Measurements from ENCODE around the gene AP3D1. TPM values are rescaled to one million over a fixed set of nuclear protein-coding genes. Genes with fewer than 3 reads are reported as not detected.
A peak's percentile ranks its signal among the peaks of the same experiment; 100 is the strongest.

Gene AP3D1
- total and polyA plus RNA-seq, 9 of the 15 experiments (the other 6 are each of a cell fraction or from before 2014, with no cell fraction given): 1.2 to 86.1 (median 35.9) TPM

- peaks cover 90% of the 10 kb centered on the region; the same call in 1 of the 3 replicates for H3K36me3 ChIP-seq (ENCODE audit: control insufficient read depth, insufficient read depth, low read length)
- DNase-seq (ENCODE audit: extremely low read depth in 1 of 4, low spot score in 3 of 4): no peak
Observed at GRCh38 chr19:2194513-2195078, 43.2 kb upstream of the AP3D1 start.

GRCh38 chr19:2193807-2194206 lies 42.4 kb upstream of the AP3D1 start:
- intact Hi-C loops (cut with micrococcal nuclease): no loop called here

More at GRCh38 chr19:2194513-2195078, 43.2 kb upstream of the AP3D1 start:
- Histone ChIP-seq H4K20me1 (replicated peaks; ENCODE audit: control insufficient read depth, insufficient read depth, low read length) (peaks cover 20% of the 10 kb centered on the region), H3K4me3 (no peak overlapping the region), H3K4me1 (replicated peaks in 1 of 2; ENCODE audit: control insufficient read depth in 2 of 2, insufficient read depth in 2 of 2, low read length in 2 of 2) (peaks cover 0 to 59% of the 10 kb centered on the region in 2 experiments; a peak in 2 of 5 replicates), H3K4me2 (ENCODE audit: insufficient read depth, low read length) (no peak overlapping the region), H3K9me1 (ENCODE audit: control insufficient read depth, insufficient read depth, low read length) (peaks cover 3% of the 10 kb centered on the region), H2AFZ (ENCODE audit: low read depth, low read length) (no peak overlapping the region), H3K79me2 (ENCODE audit: control insufficient read depth, insufficient read depth, low read length) (peaks cover 25% of the 10 kb centered on the region), H3K27ac (ENCODE audit: extremely low read depth, low read depth, low read length) (no peak overlapping the region), H3K27me3 (ENCODE audit: control insufficient read depth in 2 of 2, insufficient read depth in 2 of 2, low read length in 2 of 2) (no peaks in the 10 kb centered on the region), H3K9ac (ENCODE audit: insufficient read depth in 1 of 2, low read depth in 2 of 2, low read length in 2 of 2) (no peak overlapping the region; a peak in 1 of 4 replicates), H3K9me3 (replicated peaks; ENCODE audit: control insufficient read depth, insufficient read depth, low read depth, low read length) (no peaks in the 10 kb centered on the region)
- in situ Hi-C loops (cut with MboI): no loop called here
- CTCF ChIA-PET (ENCODE audit: low intra/inter-chr PET ratio): no interaction called here
- 93% methylated on average over 18 of the region's 25 CpGs for WGBS (ENCODE audit: insufficient coverage, low coverage, missing lambda C conversion rate)
- no peak for ATAC-seq
- FAIRE-seq: no peak
- BruUV-seq (replicated peaks): no TSS peak
- POLR2A ChIA-PET: no interaction called here
- intact Hi-C loops (cut with micrococcal nuclease): no loop called here
- TF ChIP-seq POLR2AphosphoS5 (IDR thresholded peaks at IDR 0.05; ENCODE audit: control insufficient read depth, insufficient read depth, low read depth, low read length) (peak; percentile 8; the same call in 1 of the 2 replicates), RBM22 (IDR thresholded peaks at IDR 0.05; ENCODE audit: low read depth, low read length, poor library complexity, severe bottlenecking) (peak; percentile 17), KDM4B (IDR thresholded peaks at IDR 0.05; ENCODE audit: borderline replicate concordance in 2 of 2, low read depth in 1 of 2) (no peak), POLR2G (IDR thresholded peaks at IDR 0.05; ENCODE audit: low read depth, low read length) (peak; percentile 24; the same call in 1 of the 2 replicates), RBM34 (IDR thresholded peaks at IDR 0.05; ENCODE audit: borderline replicate concordance, insufficient read depth, low read length) (no peak), RFX7 (CRISPR knock-in tag; IDR thresholded peaks at IDR 0.05) (no peak)

More at GRCh38 chr19:2193807-2194206, 42.4 kb upstream of the AP3D1 start:
- ChIA-PET POLR2A (interaction anchor here (0.7 kb wide), 2 partner anchors 9 to 18 kb away, joined by 4 to 6 read pairs; no protein-coding TSS in a partner anchor), CTCF (ENCODE audit: low intra/inter-chr PET ratio) (interaction anchor here (0.6 kb wide), 1 partner anchor 327 kb away, joined by 3 read pairs; no protein-coding TSS in a partner anchor)
- ATAC-seq: no peak
- Histone ChIP-seq H3K4me3 (no peak overlapping the region), H3K27ac (ENCODE audit: extremely low read depth, low read depth, low read length) (no peak overlapping the region), H3K36me3 (ENCODE audit: control insufficient read depth, insufficient read depth, low read length) (peaks cover 90% of the 10 kb centered on the region; the same call in 1 of the 3 replicates), H3K79me2 (ENCODE audit: control insufficient read depth, insufficient read depth, low read length) (peaks cover 28% of the 10 kb centered on the region), H3K4me2 (ENCODE audit: insufficient read depth, low read length) (no peak overlapping the region), H3K9me3 (replicated peaks; ENCODE audit: control insufficient read depth, insufficient read depth, low read depth, low read length) (no peaks in the 10 kb centered on the region), H3K9ac (ENCODE audit: insufficient read depth in 1 of 2, low read depth in 2 of 2, low read length in 2 of 2) (peak overlapping the region in 1 of 2 experiments; percentile 13; a peak in 1 of 4 replicates), H2AFZ (ENCODE audit: low read depth, low read length) (no peak overlapping the region), H3K4me1 (replicated peaks in 1 of 2; ENCODE audit: control insufficient read depth in 2 of 2, insufficient read depth in 2 of 2, low read length in 2 of 2) (peaks cover 0 to 55% of the 10 kb centered on the region in 2 experiments; a peak in 2 of 5 replicates), H4K20me1 (replicated peaks; ENCODE audit: control insufficient read depth, insufficient read depth, low read length) (peaks cover 15% of the 10 kb centered on the region), H3K9me1 (ENCODE audit: control insufficient read depth, insufficient read depth, low read length) (peaks cover 3% of the 10 kb centered on the region), H3K27me3 (ENCODE audit: control insufficient read depth in 2 of 2, insufficient read depth in 2 of 2, low read length in 2 of 2) (no peaks in the 10 kb centered on the region)
- TF ChIP-seq SMAD3 (CRISPR knock-in tag; conservative IDR thresholded peaks at IDR 0.05): no peak
- no peak for TF ChIP-seq TCF15 (CRISPR knock-in tag; IDR thresholded peaks at IDR 0.05)
- peak; percentile 72 for TF ChIP-seq RBM22 (IDR thresholded peaks at IDR 0.05; ENCODE audit: low read depth, low read length, poor library complexity, severe bottlenecking)
- TF ChIP-seq SPI1 (IDR thresholded peaks at IDR 0.05; ENCODE audit: borderline replicate concordance, low read depth, low read length): no peak
- WGBS (ENCODE audit: insufficient coverage, low coverage, missing lambda C conversion rate): 96% methylated on average over 18 of the region's 18 CpGs
- no peak for DNase-seq (ENCODE audit: extremely low read depth in 1 of 4, low spot score in 3 of 4)
- in situ Hi-C loops (cut with MboI): no loop called here
- no TSS peak for BruUV-seq (replicated peaks)
- FAIRE-seq: no peak
